ENCODE results near the gene ACOT11. TPM values are rescaled to one million over a fixed set of nuclear protein-coding genes. Genes with fewer than 3 reads are reported as not detected.
"Not testable (repeated sequence)": the region's sequence is repeated elsewhere in the genome, so short reads cannot be mapped to it uniquely, and the experiment has no call there.

Gene ACOT11
- total RNA-seq, 1 donor from 2014 or later = 0.35 TPM

DNA sequence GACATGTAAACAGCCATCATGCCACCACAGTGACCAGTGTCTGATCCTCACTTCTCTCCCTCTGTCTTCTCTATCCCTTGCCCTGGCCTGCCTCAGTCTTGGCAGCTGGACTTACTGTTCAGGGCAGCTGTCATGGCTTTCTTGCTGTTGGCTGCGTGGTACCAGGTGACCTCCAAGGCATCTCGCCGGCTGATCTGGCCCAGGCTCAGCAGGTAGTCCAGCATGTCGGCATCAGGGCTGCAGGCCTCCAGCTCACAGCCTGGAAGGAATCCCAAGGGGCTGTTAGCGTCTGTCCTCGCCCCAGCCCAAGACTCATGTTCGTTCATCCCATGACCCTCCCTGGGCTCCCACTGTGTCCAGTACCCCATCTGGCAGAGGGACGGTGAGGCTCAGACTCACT is 71.7 kb downstream of the ACOT11 start:
- Mint-ChIP-seq H3K4me3 (ENCODE audit: unreplicated experiment) (no peak overlapping the region), H3K4me1 (ENCODE audit: unreplicated experiment) (no peaks in the 10 kb centered on the region), H3K27ac (ENCODE audit: unreplicated experiment) (no peak overlapping the region), H3K36me3 (ENCODE audit: unreplicated experiment) (no peaks in the 10 kb centered on the region), H3K27me3 (ENCODE audit: unreplicated experiment) (peaks cover 45% of the 10 kb centered on the region), H3K9me3 (ENCODE audit: unreplicated experiment) (no peaks in the 10 kb centered on the region)
- TF ChIP-seq, protein P1, sequence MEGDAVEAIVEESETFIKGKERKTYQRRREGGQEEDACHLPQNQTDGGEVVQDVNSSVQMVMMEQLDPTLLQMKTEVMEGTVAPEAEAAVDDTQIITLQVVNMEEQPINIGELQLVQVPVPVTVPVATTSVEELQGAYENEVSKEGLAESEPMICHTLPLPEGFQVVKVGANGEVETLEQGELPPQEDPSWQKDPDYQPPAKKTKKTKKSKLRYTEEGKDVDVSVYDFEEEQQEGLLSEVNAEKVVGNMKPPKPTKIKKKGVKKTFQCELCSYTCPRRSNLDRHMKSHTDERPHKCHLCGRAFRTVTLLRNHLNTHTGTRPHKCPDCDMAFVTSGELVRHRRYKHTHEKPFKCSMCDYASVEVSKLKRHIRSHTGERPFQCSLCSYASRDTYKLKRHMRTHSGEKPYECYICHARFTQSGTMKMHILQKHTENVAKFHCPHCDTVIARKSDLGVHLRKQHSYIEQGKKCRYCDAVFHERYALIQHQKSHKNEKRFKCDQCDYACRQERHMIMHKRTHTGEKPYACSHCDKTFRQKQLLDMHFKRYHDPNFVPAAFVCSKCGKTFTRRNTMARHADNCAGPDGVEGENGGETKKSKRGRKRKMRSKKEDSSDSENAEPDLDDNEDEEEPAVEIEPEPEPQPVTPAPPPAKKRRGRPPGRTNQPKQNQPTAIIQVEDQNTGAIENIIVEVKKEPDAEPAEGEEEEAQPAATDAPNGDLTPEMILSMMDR (IDR thresholded peaks at IDR 0.05) = no peak
- no peak for DNase-seq (ENCODE audit: extremely low spot score, unreplicated experiment)

DNA sequence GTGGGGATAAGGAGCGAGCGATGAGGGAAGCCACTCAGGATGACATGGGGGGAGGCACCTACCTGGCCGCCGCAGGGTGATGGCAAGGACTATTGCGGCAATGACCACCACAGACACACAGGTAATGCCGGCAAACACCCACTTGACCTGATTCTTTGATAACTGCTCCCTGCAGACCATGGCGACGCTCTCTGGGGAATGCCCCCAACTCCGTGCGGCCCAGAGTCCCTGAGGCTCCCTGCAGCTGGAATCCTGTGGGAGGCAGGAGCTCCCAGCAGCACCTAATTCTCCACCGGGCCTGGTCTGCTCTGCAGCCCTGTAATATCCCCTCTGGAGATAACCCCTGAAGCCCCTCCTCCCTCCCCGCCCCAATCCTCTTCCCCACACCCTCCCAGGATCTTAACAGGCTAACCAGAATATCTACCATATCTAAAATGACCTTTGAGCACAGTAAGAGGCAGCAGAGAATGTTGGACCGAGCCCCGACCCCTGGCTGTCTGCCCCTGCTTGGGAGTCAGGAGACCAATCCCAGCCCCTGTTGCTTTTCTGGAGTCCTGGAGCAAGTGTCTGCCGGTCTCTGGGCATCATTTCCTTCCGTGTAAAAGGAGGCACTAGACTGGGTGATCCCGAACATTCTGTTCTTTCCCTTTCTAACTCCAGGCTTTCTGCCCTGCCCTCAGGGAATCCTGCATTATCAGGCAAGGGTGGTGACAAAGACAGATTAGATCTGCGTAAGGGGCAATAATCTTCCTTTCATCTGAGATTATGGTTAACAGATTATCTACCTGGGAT is 75.4 kb downstream of the ACOT11 start, which contains the start of gene FAM151A:
Gene FAM151A (minus strand): TSS at position 310 of the 792 bp plus-strand sequence. CDS start 130 bp downstream, at position 180.
- Mint-ChIP-seq H3K27me3 (ENCODE audit: unreplicated experiment) (peaks cover 29% of the 10 kb centered on the region), H3K27ac (ENCODE audit: unreplicated experiment) (no peak within 1 kb of the TSS), H3K36me3 (ENCODE audit: unreplicated experiment) (no peaks in the 10 kb centered on the region), H3K4me3 (ENCODE audit: unreplicated experiment) (no peak within 1 kb of the TSS), H3K4me1 (ENCODE audit: unreplicated experiment) (no peaks in the 10 kb centered on the region), H3K9me3 (ENCODE audit: unreplicated experiment) (no peaks in the 10 kb centered on the region)
- DNase-seq (ENCODE audit: extremely low spot score, unreplicated experiment) = no peak
- TF ChIP-seq, protein P1 (IDR thresholded peaks at IDR 0.05) = no peak

DNA sequence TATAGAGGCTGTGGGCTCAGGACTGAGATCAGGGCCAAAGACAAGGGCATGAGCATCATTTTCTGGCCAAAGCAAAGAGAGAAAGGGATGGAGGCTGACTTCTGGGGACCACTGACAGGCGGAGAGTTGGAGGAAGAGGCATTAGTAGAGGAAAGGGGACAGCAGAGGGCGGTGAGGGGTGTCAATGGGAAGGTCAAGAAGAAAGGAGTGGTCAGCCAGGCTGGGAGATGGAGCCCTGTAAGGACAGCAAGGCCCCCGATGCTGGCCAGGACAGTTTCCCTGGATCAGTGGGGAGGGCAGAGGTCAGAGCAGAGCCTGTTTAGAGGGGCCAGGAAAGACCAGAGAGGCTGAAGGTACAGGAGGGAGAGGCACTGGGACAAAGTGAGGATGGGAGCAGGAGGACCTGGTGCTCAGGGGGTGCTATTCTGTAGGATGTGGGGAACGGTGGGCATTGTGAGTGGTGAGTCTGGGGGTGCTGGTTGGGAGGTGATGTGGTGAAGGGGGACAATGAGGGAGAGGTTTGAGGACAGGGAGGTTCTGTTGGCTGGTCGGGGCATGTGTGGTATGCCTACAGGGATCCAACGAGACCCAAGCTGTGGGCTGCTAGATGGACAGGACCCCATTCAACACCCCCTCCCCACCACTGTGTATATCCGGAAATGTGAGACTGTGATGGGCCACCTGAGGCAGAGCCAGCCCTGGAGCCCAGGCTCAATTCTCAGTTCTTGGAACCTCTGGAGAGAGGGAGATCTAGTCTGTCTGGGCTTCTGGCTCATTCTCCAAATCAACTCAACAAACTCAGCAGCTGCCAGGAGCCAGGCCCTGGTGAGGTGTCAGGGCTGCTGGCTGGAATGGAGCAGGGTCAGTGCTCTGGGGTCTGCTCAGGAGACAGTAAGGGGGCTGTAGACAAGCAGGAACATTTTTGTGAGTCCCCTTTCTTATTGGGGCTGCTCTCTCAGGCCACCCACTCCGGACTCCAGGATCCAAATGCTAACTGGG is 76.7 kb downstream of the ACOT11 start:
- no peak overlapping the region for H3K27ac Mint-ChIP-seq (ENCODE audit: unreplicated experiment)
- no peak for DNase-seq (ENCODE audit: extremely low spot score, unreplicated experiment)
- no peaks in the 10 kb centered on the region for H3K9me3 Mint-ChIP-seq (ENCODE audit: unreplicated experiment)
- no peaks in the 10 kb centered on the region for H3K36me3 Mint-ChIP-seq (ENCODE audit: unreplicated experiment)
- peaks cover 18% of the 10 kb centered on the region for H3K27me3 Mint-ChIP-seq (ENCODE audit: unreplicated experiment)
- no peaks in the 10 kb centered on the region for H3K4me1 Mint-ChIP-seq (ENCODE audit: unreplicated experiment)
- H3K4me3 Mint-ChIP-seq (ENCODE audit: unreplicated experiment) = no peak overlapping the region
- TF ChIP-seq, protein P1 (IDR thresholded peaks at IDR 0.05) = no peak

DNA sequence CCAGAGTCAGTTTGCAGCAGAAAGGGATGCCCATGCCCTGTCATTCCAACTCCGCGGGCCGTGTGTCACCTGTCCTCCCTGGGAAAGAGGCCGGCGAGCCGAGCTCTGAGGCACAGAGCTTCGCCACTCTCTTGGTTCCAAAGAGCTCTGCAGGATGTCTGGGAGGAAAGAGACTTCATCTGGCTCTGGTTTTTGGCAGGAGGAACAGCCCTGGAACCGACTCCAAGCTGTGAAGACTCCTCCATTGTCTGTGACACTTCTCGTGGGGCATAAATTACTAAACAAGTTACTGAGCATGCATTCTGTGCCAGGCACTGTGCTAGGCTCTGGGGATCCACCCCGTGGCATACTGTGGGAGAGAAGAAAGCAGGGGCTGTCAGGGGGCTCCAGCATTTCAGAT is 79.2 kb downstream of the ACOT11 start:
- no peaks in the 10 kb centered on the region for H3K4me1 Mint-ChIP-seq (ENCODE audit: unreplicated experiment)
- no peak overlapping the region for H3K4me3 Mint-ChIP-seq (ENCODE audit: unreplicated experiment)
- H3K36me3 Mint-ChIP-seq (ENCODE audit: unreplicated experiment) = no peaks in the 10 kb centered on the region
- TF ChIP-seq, protein P1 (IDR thresholded peaks at IDR 0.05) = no peak
- no peak for DNase-seq (ENCODE audit: extremely low spot score, unreplicated experiment)
- no peak overlapping the region for H3K27ac Mint-ChIP-seq (ENCODE audit: unreplicated experiment)
- H3K27me3 Mint-ChIP-seq (ENCODE audit: unreplicated experiment) = peaks cover 29% of the 10 kb centered on the region
- H3K9me3 Mint-ChIP-seq (ENCODE audit: unreplicated experiment) = no peaks in the 10 kb centered on the region

DNA sequence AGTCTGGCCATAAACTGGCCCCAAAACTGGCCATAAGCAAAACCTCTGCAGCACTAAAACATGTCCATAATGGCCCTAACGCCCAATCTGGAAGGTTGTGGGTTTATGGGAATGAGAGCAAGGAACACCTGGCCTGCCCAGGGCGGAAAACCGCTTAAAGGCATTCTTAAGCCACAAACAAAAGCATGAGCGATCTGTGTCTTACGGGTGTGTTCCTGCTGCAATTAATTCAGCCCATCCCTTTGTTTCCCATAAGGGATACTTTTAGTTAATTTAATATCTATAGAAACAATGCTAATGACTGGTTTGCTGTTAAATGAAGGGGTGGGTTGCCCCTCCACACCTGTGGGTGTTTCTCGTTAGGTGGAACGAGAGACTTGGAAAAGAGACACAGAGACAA is 87.8 kb downstream of the ACOT11 start:
- not testable (repeated sequence) for H3K4me3 Mint-ChIP-seq (ENCODE audit: unreplicated experiment); DNase-seq (ENCODE audit: extremely low spot score, unreplicated experiment); H3K4me1 Mint-ChIP-seq (ENCODE audit: unreplicated experiment); H3K27ac Mint-ChIP-seq (ENCODE audit: unreplicated experiment); H3K36me3 Mint-ChIP-seq (ENCODE audit: unreplicated experiment); H3K9me3 Mint-ChIP-seq (ENCODE audit: unreplicated experiment)
- peaks cover 57% of the 10 kb centered on the region for H3K27me3 Mint-ChIP-seq (ENCODE audit: unreplicated experiment)

DNA sequence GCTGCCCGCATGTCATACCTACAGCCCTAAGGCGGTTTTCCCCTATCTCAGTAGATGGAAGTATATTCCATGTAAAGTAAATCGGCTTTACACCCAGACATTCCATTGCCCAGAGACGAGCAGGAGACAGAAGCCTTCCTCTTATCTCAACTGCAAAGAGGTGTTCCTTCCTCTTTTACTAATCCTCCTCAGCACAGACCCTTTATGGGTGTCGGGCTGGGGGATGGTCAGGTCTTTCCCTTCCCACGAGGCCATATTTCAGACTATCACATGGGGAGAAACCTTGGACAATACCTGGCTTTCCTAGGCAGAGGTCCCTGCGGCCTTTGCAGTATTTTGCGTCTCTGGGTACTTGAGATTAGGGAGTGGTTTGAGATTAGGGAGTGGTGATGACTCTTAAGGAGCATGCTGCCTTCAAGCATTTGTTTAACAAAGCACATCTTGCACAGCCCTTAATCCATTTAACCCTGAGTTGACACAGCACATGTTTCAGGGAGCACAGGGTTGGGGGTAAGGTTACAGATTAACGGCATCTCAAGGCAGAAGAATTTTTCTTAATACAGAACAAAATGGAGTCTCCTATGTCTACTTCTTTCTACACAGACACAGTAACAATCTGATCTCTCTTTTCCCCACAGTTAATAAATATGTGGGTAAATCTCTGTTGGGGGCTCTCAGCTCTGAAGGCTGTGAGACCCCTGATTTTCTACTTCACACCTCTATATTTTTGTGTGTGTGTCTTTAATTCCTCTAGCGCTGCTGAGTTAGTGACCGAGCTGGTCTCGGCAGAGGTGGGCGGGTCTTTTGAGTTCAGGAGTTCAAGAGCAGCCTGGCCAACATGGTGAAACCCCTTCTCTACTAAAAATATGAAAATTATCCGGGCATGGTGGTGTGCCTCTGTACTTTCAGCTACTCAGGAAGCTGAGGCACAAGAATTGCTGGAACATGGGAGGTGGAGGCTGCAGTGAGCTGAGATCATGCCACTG is 88.7 kb downstream of the ACOT11 start:
- H3K9me3 Mint-ChIP-seq (ENCODE audit: unreplicated experiment); H3K4me3 Mint-ChIP-seq (ENCODE audit: unreplicated experiment); H3K36me3 Mint-ChIP-seq (ENCODE audit: unreplicated experiment); DNase-seq (ENCODE audit: extremely low spot score, unreplicated experiment); H3K4me1 Mint-ChIP-seq (ENCODE audit: unreplicated experiment); H3K27ac Mint-ChIP-seq (ENCODE audit: unreplicated experiment): not testable (repeated sequence)
- H3K27me3 Mint-ChIP-seq (ENCODE audit: unreplicated experiment) = peaks cover 54% of the 10 kb centered on the region

Data from osteocyte (in vitro differentiated cells).